WTC11 (cell line): ENCODE results near the gene TBX15. TPM values are rescaled to one million over a fixed set of nuclear protein-coding genes. Genes with fewer than 3 reads are reported as not detected.

ENCODE experiments used
- ATAC-seq: fragments of 200-7000 bp; cut with Tn5 transposase; 2 replicates; pipeline ENCODE4 v1.10.0; 2021; ENCODE audit warnings: mild to moderate bottlenecking, moderate library complexity
- CTCF ChIA-PET: fragments of 300-600 bp; sonication (Branson Sonifier 250); formaldehyde crosslinking; loops from one replicate; lab custom pipeline; 2021; ENCODE audit warnings: antibody characterized with exemption; lab: Charles Lee
- POLR2A ChIA-PET: fragments of 350-600 bp; sonication (Branson Sonifier 250); formaldehyde crosslinking; loops from one replicate; lab custom pipeline; 2021; ENCODE audit warnings: antibody characterized with exemption; lab: Charles Lee
- DNase-seq: peaks from one replicate; pipeline ENCODE4 v3.0.0; 2021; ENCODE audit warnings: low spot score
- H3K27ac Mint-ChIP-seq: 2 replicates; pipeline ENCODE4 v1.8.0; 2021; ENCODE audit warnings: mixed read lengths
- H3K27me3 Mint-ChIP-seq: 2 replicates; pipeline ENCODE4 v1.8.0; 2021; ENCODE audit warnings: low read depth, mild to moderate bottlenecking, moderate library complexity, mixed read lengths
- H3K36me3 Mint-ChIP-seq: 2 replicates; pipeline ENCODE4 v1.8.0; 2021; ENCODE audit warnings: mixed read lengths
- H3K4me1 Mint-ChIP-seq: 2 replicates; pipeline ENCODE4 v1.8.0; 2022; ENCODE audit warnings: mixed read lengths
- H3K4me3 Mint-ChIP-seq: 2 replicates; pipeline ENCODE4 v1.8.0; 2021; ENCODE audit warnings: mild to moderate bottlenecking, moderate library complexity, mixed read lengths
- H3K9me3 Mint-ChIP-seq: 2 replicates; pipeline ENCODE4 v1.8.0; 2021; ENCODE audit warnings: mixed read lengths
- ATF1 ChIP-seq: sonication (generic); formaldehyde crosslinking; IDR thresholded peaks from 2 replicates; pipeline ENCODE4 v1.8.1; 2023; ENCODE audit warnings: mild to moderate bottlenecking, moderate library complexity, missing genetic modification reagents
- ATF2 ChIP-seq: sonication (generic); formaldehyde crosslinking; IDR thresholded peaks from 2 replicates; pipeline ENCODE4 v1.8.1; 2022; ENCODE audit warnings: low read depth, missing genetic modification reagents, borderline replicate concordance
- E2F1 ChIP-seq: sonication (generic); formaldehyde crosslinking; IDR thresholded peaks from 2 replicates; pipeline ENCODE4 v1.8.0; 2022; ENCODE audit warnings: mild to moderate bottlenecking, missing genetic modification reagents
- E2F4 ChIP-seq: sonication (generic); formaldehyde crosslinking; IDR thresholded peaks from 2 replicates; pipeline ENCODE4 v1.8.1; 2022; ENCODE audit warnings: low read depth, mild to moderate bottlenecking, moderate library complexity, missing genetic modification reagents, borderline replicate concordance
- GABPB1 ChIP-seq: sonication (generic); formaldehyde crosslinking; IDR thresholded peaks from 2 replicates; pipeline ENCODE4 v1.8.1; 2023; ENCODE audit warnings: mild to moderate bottlenecking, missing genetic modification reagents
- IRF1 ChIP-seq: sonication (generic); formaldehyde crosslinking; IDR thresholded peaks from 2 replicates; pipeline ENCODE4 v1.8.0; 2023; ENCODE audit warnings: missing genetic modification reagents
- JAZF1 ChIP-seq: fragments of 250-450 bp; sonication (Bioruptor Pico); IDR thresholded peaks from 2 replicates; pipeline ENCODE4 v1.9.0; 2021; ENCODE audit warnings: moderate library complexity, mild to moderate bottlenecking, inconsistent platforms
- KAT7 ChIP-seq: sonication (generic); formaldehyde crosslinking; IDR thresholded peaks from 2 replicates; pipeline ENCODE4 v1.8.1; 2023; ENCODE audit warnings: missing genetic modification reagents, mild to moderate bottlenecking, borderline replicate concordance
- MAX ChIP-seq: sonication (generic); formaldehyde crosslinking; IDR thresholded peaks from 2 replicates; pipeline ENCODE4 v1.8.0; 2022; ENCODE audit warnings: mild to moderate bottlenecking, missing genetic modification reagents
- MXD4 ChIP-seq: fragments of 250-450 bp; sonication (Bioruptor Pico); IDR thresholded peaks from 2 replicates; pipeline ENCODE4 v1.8.0; 2021; ENCODE audit warnings: mild to moderate bottlenecking, moderate library complexity, borderline replicate concordance
- PREB ChIP-seq: sonication (generic); formaldehyde crosslinking; IDR thresholded peaks from 2 replicates; pipeline ENCODE4 v1.8.1; 2022; ENCODE audit warnings: mild to moderate bottlenecking, missing genetic modification reagents, moderate library complexity, borderline replicate concordance
- TCF7 ChIP-seq: sonication (generic); formaldehyde crosslinking; IDR thresholded peaks from 2 replicates; pipeline ENCODE4 v1.8.0; 2022; ENCODE audit warnings: mild to moderate bottlenecking, low read depth, missing genetic modification reagents, moderate library complexity
- TP53 ChIP-seq: sonication (generic); formaldehyde crosslinking; IDR thresholded peaks from 2 replicates; pipeline ENCODE4 v1.8.1; 2023; ENCODE audit warnings: mild to moderate bottlenecking, missing genetic modification reagents
- USF1 ChIP-seq: sonication (generic); formaldehyde crosslinking; IDR thresholded peaks from 2 replicates; pipeline ENCODE4 v1.8.0; 2022; ENCODE audit warnings: mild to moderate bottlenecking, missing genetic modification reagents
- ZNF121 ChIP-seq: sonication (generic); formaldehyde crosslinking; IDR thresholded peaks from 2 replicates; pipeline ENCODE4 v1.8.0; 2023; ENCODE audit warnings: missing genetic modification reagents
- ZNF317 ChIP-seq: sonication (generic); formaldehyde crosslinking; IDR thresholded peaks from 2 replicates; pipeline ENCODE4 v1.8.1; 2023; ENCODE audit warnings: low read depth, mild to moderate bottlenecking, moderate library complexity, missing genetic modification reagents, borderline replicate concordance
- ZNF425 ChIP-seq: fragments of 250-450 bp; sonication (Bioruptor Pico); conservative IDR thresholded peaks from 2 replicates; pipeline ENCODE4 v1.9.0; 2021; ENCODE audit warnings: mild to moderate bottlenecking
- total RNA-seq: library from RNA; stranded (reverse); gene quantifications from 3 replicates; pipeline ENCODE4 v1.2.3, GENCODE V29; 2021

The TBX15 gene
- total RNA-seq, 1 experiment from 2014 or later: 0.11 TPM

GRCh38 chr1:119032986-119033385, 44.8 kb upstream of the TBX15 start:
- Mint-ChIP-seq H3K9me3 (no peaks in the 10 kb centered on the region), H3K4me1 (no peaks in the 10 kb centered on the region), H3K27me3 (no peaks in the 10 kb centered on the region), H3K4me3 (no peak overlapping the region), H3K27ac (no peak overlapping the region), H3K36me3 (no peaks in the 10 kb centered on the region)
- ATAC-seq (no peak), DNase-seq (no peak)
- ChIA-PET POLR2A (no interaction called here), CTCF (no interaction called here)
- TF ChIP-seq ATF1 (CRISPR knock-in tag) (no peak), ZNF317 (CRISPR knock-in tag) (no peak), ZNF121 (CRISPR knock-in tag) (no peak)

GRCh38 chr1:119027759-119028158, 39.6 kb upstream of the TBX15 start:
- Mint-ChIP-seq H3K27ac (no peak overlapping the region), H3K36me3 (peaks cover 3% of the 10 kb centered on the region; the same call in 1 of the 2 replicates), H3K4me1 (no peaks in the 10 kb centered on the region), H3K27me3 (peaks cover 4% of the 10 kb centered on the region; the same call in 1 of the 2 replicates), H3K4me3 (no peak overlapping the region), H3K9me3 (peaks cover 3% of the 10 kb centered on the region)
- TF ChIP-seq ATF2 (CRISPR knock-in tag) (no peak), MAX (CRISPR knock-in tag) (no peak), E2F4 (CRISPR knock-in tag) (no peak), KAT7 (CRISPR knock-in tag) (no peak), ZNF425 (CRISPR knock-in tag) (no peak), E2F1 (CRISPR knock-in tag) (no peak), PREB (no peak), IRF1 (CRISPR knock-in tag) (no peak), TP53 (CRISPR knock-in tag) (no peak), GABPB1 (CRISPR knock-in tag) (no peak), JAZF1 (CRISPR knock-in tag) (no peak), TCF7 (CRISPR knock-in tag) (no peak), USF1 (CRISPR knock-in tag) (no peak), MXD4 (CRISPR knock-in tag) (no peak)
- DNase-seq: no peak
- CTCF ChIA-PET: no interaction called here
- POLR2A ChIA-PET: no interaction called here
- no peak for ATAC-seq
